PFSK-1 (cell line): Measurements from ENCODE around the gene CDC25A.

Experiments used
- POLR2AphosphoS5 ChIP-seq: IDR thresholded peaks from 2 replicates; pipeline ENCODE4 v1.6.1; 2012; ENCODE audit warnings: low read depth, mild to moderate bottlenecking, control low read depth, low read length, moderate library complexity
- TAF1 ChIP-seq: IDR thresholded peaks from 2 replicates; pipeline ENCODE4 v1.6.1; 2012; ENCODE audit warnings: low read length, control low read depth, borderline replicate concordance; ENCODE audit not compliant: insufficient read depth

- TF ChIP-seq TAF1 (no peak), POLR2AphosphoS5 (no peak)
These were observed 59.4 kb downstream of the CDC25A start for GRCh38 chr3:48128774-48129173.
